HepG2 (cell line): Measurements from ENCODE around the gene SMAD2. TPM values are rescaled to one million over a fixed set of nuclear protein-coding genes. Genes with fewer than 3 reads are reported as not detected.
"Not testable (repeated sequence)": the region's sequence is repeated elsewhere in the genome, so short reads cannot be mapped to it uniquely, and the experiment has no call there.

Experiments
- ATAC-seq: fragments of 200-7000 bp; cut with Tn5 transposase; 3 replicates; pipeline ENCODE4 v1.9.1; 2020; ENCODE audit warnings: mild to moderate bottlenecking, moderate library complexity
- BruUV-seq: library from RNA; stranded (reverse); fragments of 400-500 nt; replicated peaks from 2 replicates; lab custom pipeline; 2021; lab: Mats Ljungman, UMichigan
- CTCF ChIA-PET: fragments of 300-600 bp; formaldehyde crosslinking; extraction: SDS; loops from one replicate; lab custom pipeline; 2021; ENCODE audit warnings: low total read pairs, inconsistent platforms, low intra/inter-chr PET ratio; lab: Yijun Ruan, JAX
- POLR2A ChIA-PET: fragments of 350-600 bp; sonication (Branson Sonifier 250); formaldehyde crosslinking; loops from one replicate; lab custom pipeline; 2020; ENCODE audit warnings: antibody characterized with exemption, inconsistent platforms; lab: Yijun Ruan, JAX
- DNase-seq: peaks from one replicate; pipeline ENCODE4 v3.0.0-alpha.2; 2015; ENCODE audit warnings: low spot score
- FAIRE-seq: peaks from 3 replicates; lab custom pipeline; 2011; peaks lifted over from hg19 to GRCh38; lab: Jason Lieb, UNC
- H2AFZ ChIP-seq: one replicate; pipeline ENCODE4 v1.6.1; 2011; ENCODE audit warnings: low read length, inconsistent platforms
- H3K27ac ChIP-seq: fragments of 300-600 bp; 3 replicates; pipeline ENCODE4 v1.8.0; 2011; ENCODE audit warnings: mixed run types, mild to moderate bottlenecking, mixed read lengths, low read length, inconsistent platforms; ENCODE audit not compliant: insufficient read depth; ENCODE audit errors: extremely low read length
- H3K27me3 ChIP-seq, 2 experiments: fragments of 200-600 bp in 1 of 2; 2 replicates in 1 of 2; 3 replicates in 1 of 2; pipeline versions ENCODE4 v1.6.0 to v1.8.0; 2011; ENCODE audit warnings: low read length in 2 of 2, mild to moderate bottlenecking in 2 of 2, moderate library complexity in 2 of 2, inconsistent platforms in 1 of 2; ENCODE audit not compliant: insufficient read depth in 2 of 2, control insufficient read depth in 1 of 2
- H3K36me3 ChIP-seq, 2 experiments: fragments of 200-600 bp in 1 of 2; replicated peaks in 1 of 2; 2 replicates in 1 of 2; 3 replicates in 1 of 2; pipeline versions ENCODE4 v1.5.1 to v1.8.0; 2011; ENCODE audit warnings: low read length in 2 of 2, inconsistent platforms in 1 of 2; ENCODE audit not compliant: insufficient read depth in 2 of 2, control insufficient read depth in 1 of 2
- H3K4me1 ChIP-seq: 2 replicates; pipeline ENCODE4 v1.5.1; 2012; ENCODE audit warnings: low read length, inconsistent platforms; ENCODE audit not compliant: insufficient read depth
- H3K4me2 ChIP-seq: 2 replicates; pipeline ENCODE4 v1.6.0; 2011; ENCODE audit warnings: low read depth, low read length, inconsistent platforms
- H3K4me3 ChIP-seq, 3 experiments: fragments of 200-600 bp in 1 of 3; sonication (generic), shearing (Covaris generic) in 1 of 3; replicated peaks in 1 of 3; 2 replicates each; pipeline ENCODE4 v1.5.1; 2011 to 2016; ENCODE audit warnings: low read length in 3 of 3, inconsistent platforms in 2 of 3, low read depth in 2 of 3, mild to moderate bottlenecking in 2 of 3, control low read depth in 1 of 3, mixed read lengths in 1 of 3; ENCODE audit not compliant: insufficient read depth in 1 of 3
- H3K79me2 ChIP-seq: one replicate; pipeline ENCODE4 v1.6.1; 2011; ENCODE audit warnings: low read length, inconsistent platforms; ENCODE audit not compliant: insufficient read depth
- H3K9ac ChIP-seq: 2 replicates; pipeline ENCODE4 v1.6.0; 2011; ENCODE audit warnings: mild to moderate bottlenecking, low read depth, low read length, inconsistent platforms; ENCODE audit not compliant: insufficient read depth
- H3K9me3 ChIP-seq: 2 replicates; pipeline ENCODE4 v1.5.1; 2012; ENCODE audit warnings: mild to moderate bottlenecking, low read length
- H4K20me1 ChIP-seq: 2 replicates; pipeline ENCODE4 v1.6.0; 2011; ENCODE audit warnings: inconsistent platforms, mild to moderate bottlenecking, low read length, moderate library complexity; ENCODE audit not compliant: insufficient read depth
- BCL6 ChIP-seq: IDR thresholded peaks from 2 replicates; pipeline ENCODE4 v1.6.1; 2016; ENCODE audit warnings: missing genetic modification reagents, missing compliant biosample characterization
- EHMT2 ChIP-seq: fragments of 200-600 bp; sonication (generic); IDR thresholded peaks from 2 replicates; pipeline ENCODE4 v1.7.0; 2017; ENCODE audit warnings: antibody characterized with exemption, low read depth, low read length, borderline replicate concordance
- FOXK2 ChIP-seq: fragments of 450-650 bp; IDR thresholded peaks from 2 replicates; pipeline ENCODE4 v1.6.1; 2016
- NR2F1 ChIP-seq, 2 experiments: fragments of 450-650 bp in 1 of 2; formaldehyde crosslinking in 1 of 2; IDR thresholded peaks; 2 replicates each; pipeline versions ENCODE4 v1.5.0 to v1.6.1; 2016 to 2020; ENCODE audit warnings: mild to moderate bottlenecking in 1 of 2, missing compliant biosample characterization in 1 of 2, missing genetic modification reagents in 1 of 2, moderate library complexity in 1 of 2
- SCMH1 ChIP-seq: sonication (generic); formaldehyde crosslinking; IDR thresholded peaks from 2 replicates; pipeline ENCODE4 v1.9.0; 2021; ENCODE audit warnings: missing genetic modification reagents, mild to moderate bottlenecking, borderline replicate concordance
- SOX5 ChIP-seq: IDR thresholded peaks from 2 replicates; pipeline ENCODE4 v1.6.1; 2016; ENCODE audit warnings: borderline replicate concordance
- ZEB1 ChIP-seq: IDR thresholded peaks from 2 replicates; pipeline ENCODE4 v1.6.1; 2012; ENCODE audit warnings: mild to moderate bottlenecking, low read depth, inconsistent platforms; ENCODE audit not compliant: insufficient replicate concordance
- ZNF180 ChIP-seq: sonication (generic); formaldehyde crosslinking; IDR thresholded peaks from 2 replicates; pipeline ENCODE4 v1.4.0; 2020; ENCODE audit warnings: low read depth, missing genetic modification reagents, borderline replicate concordance
- ZNF441 ChIP-seq: sonication (generic); formaldehyde crosslinking; IDR thresholded peaks from 2 replicates; pipeline ENCODE4 v1.7.0; 2021; ENCODE audit warnings: missing genetic modification reagents, borderline replicate concordance
- ZNF460 ChIP-seq: sonication (generic); formaldehyde crosslinking; IDR thresholded peaks from 2 replicates; pipeline ENCODE4 v1.5.1; 2020; ENCODE audit warnings: missing genetic modification reagents, mild to moderate bottlenecking, borderline replicate concordance
- WGBS: methylation state at CpG from one replicate; pipeline ENCODE4 v1.1.6; 2017; ENCODE audit warnings: low lambda C conversion rate; 5-methylcytosine and 5-hydroxymethylcytosine counted together
- in situ Hi-C: cut with HindIII; loops from 2 replicates; pipeline ENCODE4 v1.10.0; 2017; ENCODE audit warnings: low pct_unique_long_range_greater_than_20kb; ENCODE audit not compliant: extremely low pct_ligation_motif_present
- intact Hi-C: fragments of 100-400 bp; cut with micrococcal nuclease; formaldehyde crosslinking; loops from one replicate; pipeline ENCODE4 v1.10.0; 2022; ENCODE audit not compliant: unreplicated experiment
- polyA plus RNA-seq, 8 experiments: library from polyadenylated mRNA; depleted of rRNA in 3 of 8; stranded (reverse) in 7 of 8; unstranded in 1 of 8; fragments of >200 nt; fragmentation: Illumina TruSeq in 4 of 8; extraction: Trizol in 4 of 8; gene quantifications; 2 replicates each; pipeline versions ENCODE4 v1.2.1 to v1.2.3, GENCODE V29; 2011 to 2016; ENCODE audit warnings: low read depth in 4 of 8, missing spikeins in 1 of 8, mixed read lengths in 1 of 8; ENCODE audit not compliant: insufficient read depth in 1 of 8
- total RNA-seq, 5 experiments: library from RNA; depleted of rRNA; stranded (reverse); fragments of >200 nt; fragmentation: Illumina TruSeq; extraction: Trizol; gene quantifications; 2 replicates each; pipeline ENCODE4 v1.2.3, GENCODE V29; 2016; ENCODE audit warnings: low read depth in 1 of 5
- TF ChIP-seq, protein P1 (sequence below): sonication (generic); formaldehyde crosslinking; IDR thresholded peaks from 2 replicates; pipeline ENCODE4 v1.4.0; 2020; ENCODE audit warnings: low read depth, mild to moderate bottlenecking, missing genetic modification reagents
- TF ChIP-seq, protein P2 (sequence below): IDR thresholded peaks from 2 replicates; pipeline ENCODE4 v1.6.1; 2016; ENCODE audit warnings: missing compliant biosample characterization, missing genetic modification reagents, borderline replicate concordance
- TF ChIP-seq, protein P3 (sequence below): sonication (generic); formaldehyde crosslinking; IDR thresholded peaks from 2 replicates; pipeline ENCODE4 v1.4.0; 2020; ENCODE audit warnings: missing genetic modification reagents

The SMAD2 gene
- total and polyA plus RNA-seq, 2 of the 13 experiments (the other 11 are each of a cell fraction or from before 2014, with no cell fraction given) = 40.2 to 96.2 TPM

DNA sequence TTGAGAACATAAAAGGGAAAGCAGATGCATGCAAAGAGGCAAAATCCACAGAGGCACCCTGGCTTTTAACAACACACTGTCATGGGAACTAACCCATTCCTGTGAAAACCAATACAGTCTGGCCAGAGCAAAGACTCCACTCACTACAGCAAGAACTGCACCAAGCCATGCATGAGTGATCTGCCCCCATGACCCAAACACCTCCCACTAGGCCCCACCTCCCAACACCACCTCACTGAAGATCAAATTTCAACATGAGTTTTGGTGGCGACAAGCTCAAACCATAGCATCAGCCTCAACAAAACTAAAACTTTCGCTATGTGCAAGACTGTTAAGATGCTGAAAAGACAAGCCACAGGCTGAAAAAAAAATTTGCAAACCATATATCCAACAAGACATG lies 162.8 kb downstream of the SMAD2 start:
- H3K4me2 ChIP-seq = no peak overlapping the region
- FAIRE-seq (no peak), ATAC-seq (no peak), DNase-seq (no peak)
- 0 out of 5 replicates have a peak, but pooled peaks cover 0 to 4% of the 10 kb centered on the region in 2 experiments for H3K27me3 ChIP-seq
- H2AFZ ChIP-seq = no peak overlapping the region
- TF ChIP-seq BCL6 = no peak
- TF ChIP-seq, protein P1, sequence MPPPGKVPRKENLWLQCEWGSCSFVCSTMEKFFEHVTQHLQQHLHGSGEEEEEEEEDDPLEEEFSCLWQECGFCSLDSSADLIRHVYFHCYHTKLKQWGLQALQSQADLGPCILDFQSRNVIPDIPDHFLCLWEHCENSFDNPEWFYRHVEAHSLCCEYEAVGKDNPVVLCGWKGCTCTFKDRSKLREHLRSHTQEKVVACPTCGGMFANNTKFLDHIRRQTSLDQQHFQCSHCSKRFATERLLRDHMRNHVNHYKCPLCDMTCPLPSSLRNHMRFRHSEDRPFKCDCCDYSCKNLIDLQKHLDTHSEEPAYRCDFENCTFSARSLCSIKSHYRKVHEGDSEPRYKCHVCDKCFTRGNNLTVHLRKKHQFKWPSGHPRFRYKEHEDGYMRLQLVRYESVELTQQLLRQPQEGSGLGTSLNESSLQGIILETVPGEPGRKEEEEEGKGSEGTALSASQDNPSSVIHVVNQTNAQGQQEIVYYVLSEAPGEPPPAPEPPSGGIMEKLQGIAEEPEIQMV (CRISPR knock-in tag) = no peak
- TF ChIP-seq SOX5 (CRISPR knock-in tag) = no peak
- no peak for TF ChIP-seq ZEB1
- no peak for TF ChIP-seq SCMH1
- TF ChIP-seq ZNF460 (CRISPR knock-in tag) = no peak
- TF ChIP-seq, protein P2, sequence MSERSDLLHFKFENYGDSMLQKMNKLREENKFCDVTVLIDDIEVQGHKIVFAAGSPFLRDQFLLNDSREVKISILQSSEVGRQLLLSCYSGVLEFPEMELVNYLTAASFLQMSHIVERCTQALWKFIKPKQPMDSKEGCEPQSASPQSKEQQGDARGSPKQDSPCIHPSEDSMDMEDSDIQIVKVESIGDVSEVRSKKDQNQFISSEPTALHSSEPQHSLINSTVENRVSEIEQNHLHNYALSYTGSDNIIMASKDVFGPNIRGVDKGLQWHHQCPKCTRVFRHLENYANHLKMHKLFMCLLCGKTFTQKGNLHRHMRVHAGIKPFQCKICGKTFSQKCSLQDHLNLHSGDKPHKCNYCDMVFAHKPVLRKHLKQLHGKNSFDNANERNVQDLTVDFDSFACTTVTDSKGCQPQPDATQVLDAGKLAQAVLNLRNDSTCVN (CRISPR knock-in tag) = no peak
- TF ChIP-seq NR2F1 (CRISPR knock-in tag; IDR thresholded peaks at IDR 0.05) = no peak
- TF ChIP-seq, protein P3, sequence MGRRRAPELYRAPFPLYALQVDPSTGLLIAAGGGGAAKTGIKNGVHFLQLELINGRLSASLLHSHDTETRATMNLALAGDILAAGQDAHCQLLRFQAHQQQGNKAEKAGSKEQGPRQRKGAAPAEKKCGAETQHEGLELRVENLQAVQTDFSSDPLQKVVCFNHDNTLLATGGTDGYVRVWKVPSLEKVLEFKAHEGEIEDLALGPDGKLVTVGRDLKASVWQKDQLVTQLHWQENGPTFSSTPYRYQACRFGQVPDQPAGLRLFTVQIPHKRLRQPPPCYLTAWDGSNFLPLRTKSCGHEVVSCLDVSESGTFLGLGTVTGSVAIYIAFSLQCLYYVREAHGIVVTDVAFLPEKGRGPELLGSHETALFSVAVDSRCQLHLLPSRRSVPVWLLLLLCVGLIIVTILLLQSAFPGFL (CRISPR knock-in tag) = no peak
- no peak for TF ChIP-seq ZNF441 (CRISPR knock-in tag)
- TF ChIP-seq FOXK2 = no peak
- TF ChIP-seq EHMT2 = no peak
- no peak for TF ChIP-seq ZNF180 (CRISPR knock-in tag)
- no peaks in the 10 kb centered on the region for H4K20me1 ChIP-seq
- H3K27ac ChIP-seq = no peak overlapping the region
- ChIA-PET CTCF (no interaction called here), POLR2A (no interaction called here)
- H3K36me3 ChIP-seq = no peaks in the 10 kb centered on the region
- BruUV-seq = no TSS peak
- intact Hi-C loops (no loop called here), in situ Hi-C loops (no loop called here)
- WGBS = 0% methylated on average over 2 of the region's 2 CpGs
- no peaks in the 10 kb centered on the region for H3K4me1 ChIP-seq
- no peak overlapping the region for H3K9ac ChIP-seq
- no peak overlapping the region for H3K4me3 ChIP-seq
- H3K9me3 ChIP-seq = no peaks in the 10 kb centered on the region
- H3K79me2 ChIP-seq = no peaks in the 10 kb centered on the region

DNA sequence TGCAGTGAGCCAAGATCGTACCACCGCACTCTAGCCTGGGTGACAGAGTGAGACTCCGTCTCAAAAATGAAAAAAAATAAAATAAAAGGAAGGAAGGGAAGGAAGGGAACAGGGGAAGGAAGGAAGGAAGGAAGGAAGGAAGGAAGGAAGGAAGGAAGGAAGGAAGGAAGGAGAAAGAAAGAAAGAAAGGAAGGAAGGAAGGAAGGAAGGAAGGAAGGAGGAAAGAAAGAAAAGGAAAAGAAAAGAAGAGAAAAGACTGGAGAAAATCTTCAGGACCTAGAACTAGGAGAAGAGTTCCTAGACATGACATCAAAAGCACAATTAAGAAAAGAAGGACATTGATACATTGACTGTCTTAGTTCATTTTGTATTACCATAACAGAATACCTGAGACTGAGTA lies 163.3 kb downstream of the SMAD2 start:
- WGBS = 62% methylated on average over 3 of the region's 3 CpGs
- H3K9ac ChIP-seq, DNase-seq, FAIRE-seq, intact Hi-C loops, H3K4me2 ChIP-seq, BruUV-seq, POLR2A ChIA-PET, H4K20me1 ChIP-seq, in situ Hi-C loops, H2AFZ ChIP-seq, H3K36me3 ChIP-seq, H3K4me1 ChIP-seq, CTCF ChIA-PET, H3K9me3 ChIP-seq, H3K27ac ChIP-seq, H3K79me2 ChIP-seq, H3K27me3 ChIP-seq, ATAC-seq, H3K4me3 ChIP-seq: not testable (repeated sequence)
